Measurements from ENCODE around the gene ARRDC5. TPM values are rescaled to one million over a fixed set of nuclear protein-coding genes. Genes with fewer than 3 reads are reported as not detected.

The ARRDC5 gene
- total and polyA plus RNA-seq, 2 of the 8 experiments (the other 6 are each of a cell fraction or from before 2014, with no cell fraction given) = not detected

DNA sequence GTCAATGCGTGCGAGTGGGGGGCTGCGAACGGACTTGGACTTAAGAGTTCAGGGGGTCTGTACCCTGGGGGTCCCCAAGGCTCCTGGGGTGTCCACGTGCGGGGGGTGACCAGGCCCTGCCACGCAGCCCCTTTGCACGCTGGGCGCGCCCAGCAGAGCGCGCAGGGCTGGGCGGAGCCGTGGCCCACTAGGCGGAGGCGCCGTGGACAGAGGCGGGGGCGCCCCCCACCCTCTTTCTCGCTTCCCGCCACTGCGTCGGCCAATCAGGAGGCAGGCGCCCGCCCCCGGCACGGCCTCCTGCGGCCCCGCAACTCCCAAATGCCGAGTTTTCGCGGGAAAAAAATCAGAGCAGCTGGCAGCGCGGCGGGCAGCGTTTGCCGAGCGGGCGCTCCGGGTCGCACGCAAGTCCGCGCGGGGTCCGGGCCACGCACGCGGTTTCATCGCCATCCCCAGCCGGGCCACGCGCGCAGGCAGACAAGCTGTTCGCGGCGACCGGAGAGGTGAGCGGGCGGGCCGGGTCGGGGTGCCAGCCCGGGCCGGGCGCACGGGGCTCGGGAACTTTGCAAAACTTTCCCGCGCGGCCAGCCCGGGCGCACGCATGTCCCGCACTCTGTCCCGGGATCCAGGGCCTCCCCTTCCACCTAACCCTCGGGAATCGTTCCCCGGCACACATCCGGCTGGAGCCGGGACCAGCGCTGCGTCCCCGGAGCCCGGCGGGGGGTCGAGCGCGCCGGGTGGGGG is 6.6 kb upstream of the ARRDC5 start, which contains the start of gene UHRF1 (continued):
- TF ChIP-seq CBX5 (IDR thresholded peaks at IDR 0.05; ENCODE audit: low read depth, low read length) = no peak
- peak; percentile 38; the same call in 1 of the 2 replicates for TF ChIP-seq TBP (IDR thresholded peaks at IDR 0.05; ENCODE audit: low read depth, low read length)
- no peak for TF ChIP-seq CEBPB (IDR thresholded peaks at IDR 0.05; ENCODE audit: low read depth, low read length)
- no peak for TF ChIP-seq JUND (IDR thresholded peaks at IDR 0.05; ENCODE audit: low read length)
- TF ChIP-seq, protein P1, sequence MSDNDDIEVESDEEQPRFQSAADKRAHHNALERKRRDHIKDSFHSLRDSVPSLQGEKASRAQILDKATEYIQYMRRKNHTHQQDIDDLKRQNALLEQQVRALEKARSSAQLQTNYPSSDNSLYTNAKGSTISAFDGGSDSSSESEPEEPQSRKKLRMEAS (IDR thresholded peaks at IDR 0.05) = peak; percentile 30
- TF ChIP-seq TAF1 (IDR thresholded peaks at IDR 0.05; ENCODE audit: low read depth, low read length) = peak; percentile 48; the same call in 1 of the 2 replicates
- no peak for TF ChIP-seq RXRA (IDR thresholded peaks at IDR 0.05; ENCODE audit: insufficient read depth, low read depth, low read length)
- TF ChIP-seq, protein P2, sequence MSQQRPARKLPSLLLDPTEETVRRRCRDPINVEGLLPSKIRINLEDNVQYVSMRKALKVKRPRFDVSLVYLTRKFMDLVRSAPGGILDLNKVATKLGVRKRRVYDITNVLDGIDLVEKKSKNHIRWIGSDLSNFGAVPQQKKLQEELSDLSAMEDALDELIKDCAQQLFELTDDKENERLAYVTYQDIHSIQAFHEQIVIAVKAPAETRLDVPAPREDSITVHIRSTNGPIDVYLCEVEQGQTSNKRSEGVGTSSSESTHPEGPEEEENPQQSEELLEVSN (IDR thresholded peaks at IDR 0.05) = peak; percentile 46
- TF ChIP-seq TEAD4 (IDR thresholded peaks at IDR 0.05; ENCODE audit: low read depth, low read length) = no peak
- TF ChIP-seq HDAC6 (IDR thresholded peaks at IDR 0.05; ENCODE audit: low read depth, low read length) = no peak
- TF ChIP-seq KDM5A (IDR thresholded peaks at IDR 0.05; ENCODE audit: low read length) = no peak
- TF ChIP-seq SIX5 (IDR thresholded peaks at IDR 0.05; ENCODE audit: low read depth, low read length) = no peak
- no peak for TF ChIP-seq BRCA1 (IDR thresholded peaks at IDR 0.05; ENCODE audit: low read depth, low read length)
- TF ChIP-seq GTF2F1 (IDR thresholded peaks at IDR 0.05; ENCODE audit: borderline replicate concordance, low read depth, low read length) = no peak
- peak; percentile 43 for TF ChIP-seq ASH2L (IDR thresholded peaks at IDR 0.05; ENCODE audit: low read length)
- TF ChIP-seq TAF7 (optimal IDR thresholded peaks at IDR 0.05; ENCODE audit: borderline replicate concordance, low read depth, low read length) = no peak
- TF ChIP-seq SP2 (IDR thresholded peaks at IDR 0.05; ENCODE audit: low read length) = no peak
- TF ChIP-seq, protein P3, sequence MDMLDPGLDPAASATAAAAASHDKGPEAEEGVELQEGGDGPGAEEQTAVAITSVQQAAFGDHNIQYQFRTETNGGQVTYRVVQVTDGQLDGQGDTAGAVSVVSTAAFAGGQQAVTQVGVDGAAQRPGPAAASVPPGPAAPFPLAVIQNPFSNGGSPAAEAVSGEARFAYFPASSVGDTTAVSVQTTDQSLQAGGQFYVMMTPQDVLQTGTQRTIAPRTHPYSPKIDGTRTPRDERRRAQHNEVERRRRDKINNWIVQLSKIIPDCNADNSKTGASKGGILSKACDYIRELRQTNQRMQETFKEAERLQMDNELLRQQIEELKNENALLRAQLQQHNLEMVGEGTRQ (IDR thresholded peaks at IDR 0.05; ENCODE audit: low read length) = no peak
- TF ChIP-seq KDM4A (IDR thresholded peaks at IDR 0.05; ENCODE audit: low read depth, low read length, severe bottlenecking) = peak; percentile 71
- TF ChIP-seq POLR2A (IDR thresholded peaks at IDR 0.05; ENCODE audit: control extremely low read depth in 1 of 2, low read depth in 2 of 2, low read length in 2 of 2) = no peak; a peak in 1 of 3 replicates
- TF ChIP-seq RBBP5 (IDR thresholded peaks at IDR 0.05; ENCODE audit: borderline replicate concordance, low read depth, low read length) = no peak; the same call in 1 of the 2 replicates
- TF ChIP-seq NANOG (IDR thresholded peaks at IDR 0.05; ENCODE audit: insufficient read depth, low read depth, low read length, poor library complexity, severe bottlenecking) = no peak
- no peak for TF ChIP-seq YY1 (IDR thresholded peaks at IDR 0.05; ENCODE audit: low read depth, low read length)
- peak; percentile 31 for TF ChIP-seq BACH1 (IDR thresholded peaks at IDR 0.05; ENCODE audit: low read length)

Data from H1 (cell line).